ENCODE measurements around the gene RYR3. TPM values are rescaled to one million over a fixed set of nuclear protein-coding genes. Genes with fewer than 3 reads are reported as not detected.

Gene RYR3
- total RNA-seq, 1 experiment from 2014 or later, result 0.66 TPM

- ChIA-PET POLR2A (no interaction called here), CTCF (no interaction called here)
- intact Hi-C loops (cut with micrococcal nuclease; ENCODE audit: unreplicated experiment), result no loop called here
- Histone ChIP-seq H3K4me3 (ENCODE audit: low read depth, low read length) (no peak overlapping the region), H3K36me3 (ENCODE audit: control insufficient read depth, insufficient read depth, low read length) (no peaks in the 10 kb centered on the region), H3K4me1 (no peaks in the 10 kb centered on the region), H3K9me3 (no peaks in the 10 kb centered on the region), H3K27me3 (replicated peaks; ENCODE audit: control insufficient read depth, insufficient read depth, low read length) (no peaks in the 10 kb centered on the region)
- no peak for DNase-seq
- no peak overlapping the region for H3K27ac Mint-ChIP-seq (ENCODE audit: unreplicated experiment)
- no peak overlapping the region for H3K4me3 Mint-ChIP-seq (ENCODE audit: unreplicated experiment)
- peaks cover 22% of the 10 kb centered on the region for H3K27me3 Mint-ChIP-seq (ENCODE audit: insufficient read depth, unreplicated experiment)
- no peaks in the 10 kb centered on the region for H3K9me3 Mint-ChIP-seq (ENCODE audit: unreplicated experiment)
- no peaks in the 10 kb centered on the region for H3K4me1 Mint-ChIP-seq (ENCODE audit: low read depth, unreplicated experiment)
- no TSS peak for BruUV-seq (replicated peaks)
- H3K36me3 Mint-ChIP-seq (ENCODE audit: insufficient read depth, unreplicated experiment), result no peaks in the 10 kb centered on the region
- TF ChIP-seq CTCF (IDR thresholded peaks at IDR 0.05; ENCODE audit: insufficient read depth in 1 of 2, low read depth in 1 of 2, low read length in 1 of 2, severe bottlenecking in 1 of 2, unreplicated experiment in 1 of 2), result no peak
Measured at GRCh38 chr15:33380406-33380805, 69.6 kb downstream of the RYR3 start.

GRCh38 chr15:33382491-33382890 is 71.7 kb downstream of the RYR3 start:
- H3K4me1 ChIP-seq, result no peaks in the 10 kb centered on the region
- H3K4me1 Mint-ChIP-seq (ENCODE audit: low read depth, unreplicated experiment), result no peaks in the 10 kb centered on the region
- H3K9me3 ChIP-seq, result no peaks in the 10 kb centered on the region
- CTCF ChIA-PET, result no interaction called here
- DNase-seq, result no peak
- H3K27ac Mint-ChIP-seq (ENCODE audit: unreplicated experiment), result no peak overlapping the region
- intact Hi-C loops (cut with micrococcal nuclease; ENCODE audit: unreplicated experiment), result no loop called here
- no peak overlapping the region for H3K4me3 ChIP-seq (ENCODE audit: low read depth, low read length)
- H3K4me3 Mint-ChIP-seq (ENCODE audit: unreplicated experiment), result no peak overlapping the region
- no peaks in the 10 kb centered on the region for H3K36me3 Mint-ChIP-seq (ENCODE audit: insufficient read depth, unreplicated experiment)
- no peak for TF ChIP-seq CTCF (IDR thresholded peaks at IDR 0.05; ENCODE audit: insufficient read depth in 1 of 2, low read depth in 1 of 2, low read length in 1 of 2, severe bottlenecking in 1 of 2, unreplicated experiment in 1 of 2)
- no peaks in the 10 kb centered on the region for H3K36me3 ChIP-seq (ENCODE audit: control insufficient read depth, insufficient read depth, low read length)
- POLR2A ChIA-PET, result no interaction called here
- no peaks in the 10 kb centered on the region for H3K9me3 Mint-ChIP-seq (ENCODE audit: unreplicated experiment)
- H3K27me3 Mint-ChIP-seq (ENCODE audit: insufficient read depth, unreplicated experiment), result peaks cover 20% of the 10 kb centered on the region
- no peaks in the 10 kb centered on the region for H3K27me3 ChIP-seq (replicated peaks; ENCODE audit: control insufficient read depth, insufficient read depth, low read length)
- no TSS peak for BruUV-seq (replicated peaks)

- no peaks in the 10 kb centered on the region; the same call in 1 of the 2 replicates for H3K9me3 ChIP-seq
- POLR2A ChIA-PET, result no interaction called here
- Mint-ChIP-seq H3K4me3 (ENCODE audit: unreplicated experiment) (no peak overlapping the region), H3K36me3 (ENCODE audit: insufficient read depth, unreplicated experiment) (no peaks in the 10 kb centered on the region), H3K9me3 (ENCODE audit: unreplicated experiment) (no peaks in the 10 kb centered on the region), H3K4me1 (ENCODE audit: low read depth, unreplicated experiment) (no peaks in the 10 kb centered on the region), H3K27me3 (ENCODE audit: insufficient read depth, unreplicated experiment) (peaks cover 26% of the 10 kb centered on the region), H3K27ac (ENCODE audit: unreplicated experiment) (no peak overlapping the region)
- no peak for DNase-seq
- no peak overlapping the region for H3K4me3 ChIP-seq (ENCODE audit: low read depth, low read length)
- H3K4me1 ChIP-seq, result no peaks in the 10 kb centered on the region
- H3K27me3 ChIP-seq (replicated peaks; ENCODE audit: control insufficient read depth, insufficient read depth, low read length), result no peaks in the 10 kb centered on the region
- no peak for TF ChIP-seq CTCF (IDR thresholded peaks at IDR 0.05; ENCODE audit: insufficient read depth in 1 of 2, low read depth in 1 of 2, low read length in 1 of 2, severe bottlenecking in 1 of 2, unreplicated experiment in 1 of 2)
- intact Hi-C loops (cut with micrococcal nuclease; ENCODE audit: unreplicated experiment), result no loop called here
- CTCF ChIA-PET, result no interaction called here
- BruUV-seq (replicated peaks), result no TSS peak
- no peaks in the 10 kb centered on the region for H3K36me3 ChIP-seq (ENCODE audit: control insufficient read depth, insufficient read depth, low read length)
Measured at GRCh38 chr15:33384307-33384706, 73.5 kb downstream of the RYR3 start.
